Chondrocyte (in vitro differentiated cells): ENCODE data around the gene PCDHB11. TPM values are rescaled to one million over a fixed set of nuclear protein-coding genes. Genes with fewer than 3 reads are reported as not detected.
"Not testable (repeated sequence)": the region's sequence is repeated elsewhere in the genome, so short reads cannot be mapped to it uniquely, and the experiment has no call there.

Source experiments
- DNase-seq: peaks from one replicate; pipeline ENCODE4 v3.0.0; 2021; ENCODE audit warnings: mixed read lengths, low spot score
- H3K27ac Mint-ChIP-seq: one replicate; pipeline ENCODE4 v1.8.0; 2021; ENCODE audit warnings: mild to moderate bottlenecking, moderate library complexity, mixed read lengths; ENCODE audit not compliant: unreplicated experiment
- H3K27me3 Mint-ChIP-seq: 2 replicates; pipeline ENCODE4 v1.8.0; 2021; ENCODE audit warnings: low read depth, mixed read lengths
- H3K36me3 Mint-ChIP-seq: 2 replicates; pipeline ENCODE4 v1.8.0; 2021; ENCODE audit warnings: low read depth, mixed read lengths
- H3K4me1 Mint-ChIP-seq: 2 replicates; pipeline ENCODE4 v1.8.0; 2021; ENCODE audit warnings: low read depth, mild to moderate bottlenecking, mixed read lengths
- H3K4me3 Mint-ChIP-seq: one replicate; pipeline ENCODE4 v1.8.0; 2021; ENCODE audit warnings: mild to moderate bottlenecking, moderate library complexity, mixed read lengths; ENCODE audit not compliant: unreplicated experiment
- H3K9me3 Mint-ChIP-seq: 2 replicates; pipeline ENCODE4 v1.8.0; 2021; ENCODE audit warnings: low read depth, mixed read lengths
- CTCF ChIP-seq: fragments of 200-600 bp; sonication (generic); IDR thresholded peaks from 2 replicates; pipeline ENCODE4 v1.5.0; 2021; ENCODE audit warnings: antibody characterized with exemption, mild to moderate bottlenecking, moderate library complexity
- total RNA-seq: library from RNA; stranded (reverse); gene quantifications from 3 replicates; pipeline ENCODE4 v1.2.1, GENCODE V29; 2021

Gene PCDHB11
- total RNA-seq, 1 donor from 2014 or later, result 1.3 TPM

- DNase-seq, result no peak
- TF ChIP-seq CTCF, result peak; percentile 68
- H3K9me3 Mint-ChIP-seq, result peaks cover 47% of the 10 kb centered on the region
- H3K4me1 Mint-ChIP-seq, result peaks cover 3% of the 10 kb centered on the region
- peak within 1 kb of the TSS; percentile 55 for H3K4me3 Mint-ChIP-seq
- H3K27ac Mint-ChIP-seq, result no peak within 1 kb of the TSS
- no peaks in the 10 kb centered on the region for H3K27me3 Mint-ChIP-seq
- peaks cover 26% of the 10 kb centered on the region for H3K36me3 Mint-ChIP-seq
Observed at GRCh38 chr5:141192110-141192725, 7.2 kb upstream of the PCDHB11 start, which contains the start of gene PCDHB10. Gene PCDHB10 (plus strand): TSS chr5:141192353. CDS start chr5:141192553, 200 bp downstream.

DNA sequence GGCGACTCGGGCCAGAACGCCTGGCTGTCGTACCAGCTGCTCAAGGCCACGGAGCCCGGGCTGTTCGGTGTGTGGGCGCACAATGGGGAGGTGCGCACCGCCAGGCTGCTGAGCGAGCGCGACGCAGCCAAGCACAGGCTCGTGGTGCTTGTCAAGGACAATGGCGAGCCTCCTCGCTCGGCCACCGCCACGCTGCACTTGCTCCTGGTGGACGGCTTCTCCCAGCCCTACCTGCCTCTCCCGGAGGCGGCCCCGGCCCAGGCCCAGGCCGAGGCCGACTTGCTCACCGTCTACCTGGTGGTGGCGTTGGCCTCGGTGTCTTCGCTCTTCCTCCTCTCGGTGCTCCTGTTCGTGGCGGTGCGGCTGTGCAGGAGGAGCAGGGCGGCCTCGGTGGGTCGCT, 5.1 kb upstream of the PCDHB11 start:
- H3K4me3 Mint-ChIP-seq, H3K27ac Mint-ChIP-seq, H3K27me3 Mint-ChIP-seq, H3K4me1 Mint-ChIP-seq, DNase-seq: not testable (repeated sequence)
- H3K9me3 Mint-ChIP-seq, result peaks cover 56% of the 10 kb centered on the region
- H3K36me3 Mint-ChIP-seq, result peaks cover 22% of the 10 kb centered on the region

- Mint-ChIP-seq H3K27me3 (no peaks in the 10 kb centered on the region), H3K36me3 (peaks cover 27% of the 10 kb centered on the region), H3K27ac (no peak overlapping the region), H3K9me3 (peaks cover 70% of the 10 kb centered on the region), H3K4me1 (peaks cover 3% of the 10 kb centered on the region), H3K4me3 (no peak overlapping the region)
- no peak for DNase-seq
- TF ChIP-seq CTCF, result no peak
Observed at GRCh38 chr5:141196363-141196762, 3.1 kb upstream of the PCDHB11 start.

DNA sequence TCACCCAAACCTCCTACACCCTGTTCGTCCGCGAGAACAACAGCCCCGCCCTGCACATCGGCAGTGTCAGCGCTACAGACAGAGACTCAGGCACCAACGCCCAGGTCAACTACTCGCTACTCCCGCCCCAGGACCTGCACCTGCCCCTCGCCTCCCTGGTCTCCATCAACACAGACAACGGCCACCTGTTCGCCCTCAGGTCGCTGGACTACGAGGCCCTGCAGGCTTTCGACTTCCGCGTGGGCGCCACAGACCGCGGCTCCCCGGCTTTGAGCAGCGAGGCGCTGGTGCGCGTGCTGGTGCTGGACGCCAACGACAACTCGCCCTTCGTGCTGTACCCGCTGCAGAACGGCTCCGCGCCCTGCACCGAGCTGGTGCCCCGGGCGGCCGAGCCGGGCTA, 1.7 kb downstream of the PCDHB11 start:
- H3K27me3 Mint-ChIP-seq, H3K27ac Mint-ChIP-seq, H3K4me1 Mint-ChIP-seq, H3K4me3 Mint-ChIP-seq, DNase-seq: not testable (repeated sequence)
- H3K9me3 Mint-ChIP-seq, result peaks cover 66% of the 10 kb centered on the region
- peaks cover 24% of the 10 kb centered on the region for H3K36me3 Mint-ChIP-seq

DNA sequence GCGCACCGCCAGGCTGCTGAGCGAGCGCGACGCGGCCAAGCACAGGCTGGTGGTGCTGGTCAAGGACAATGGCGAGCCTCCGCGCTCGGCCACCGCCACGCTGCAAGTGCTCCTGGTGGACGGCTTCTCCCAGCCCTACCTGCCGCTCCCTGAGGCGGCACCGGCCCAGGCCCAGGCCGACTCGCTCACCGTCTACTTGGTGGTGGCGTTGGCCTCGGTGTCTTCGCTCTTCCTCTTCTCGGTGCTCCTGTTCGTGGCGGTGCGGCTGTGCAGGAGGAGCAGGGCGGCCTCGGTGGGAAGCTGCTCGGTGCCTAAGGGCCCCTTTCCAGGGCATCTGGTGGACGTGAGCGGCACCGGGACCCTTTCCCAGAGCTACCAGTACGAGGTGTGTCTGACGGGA, 2.2 kb downstream of the PCDHB11 start:
- Mint-ChIP-seq H3K9me3 (peaks cover 65% of the 10 kb centered on the region), H3K36me3 (peaks cover 21% of the 10 kb centered on the region)
- not testable (repeated sequence) for H3K4me1 Mint-ChIP-seq, H3K4me3 Mint-ChIP-seq, DNase-seq, H3K27me3 Mint-ChIP-seq, H3K27ac Mint-ChIP-seq

DNA sequence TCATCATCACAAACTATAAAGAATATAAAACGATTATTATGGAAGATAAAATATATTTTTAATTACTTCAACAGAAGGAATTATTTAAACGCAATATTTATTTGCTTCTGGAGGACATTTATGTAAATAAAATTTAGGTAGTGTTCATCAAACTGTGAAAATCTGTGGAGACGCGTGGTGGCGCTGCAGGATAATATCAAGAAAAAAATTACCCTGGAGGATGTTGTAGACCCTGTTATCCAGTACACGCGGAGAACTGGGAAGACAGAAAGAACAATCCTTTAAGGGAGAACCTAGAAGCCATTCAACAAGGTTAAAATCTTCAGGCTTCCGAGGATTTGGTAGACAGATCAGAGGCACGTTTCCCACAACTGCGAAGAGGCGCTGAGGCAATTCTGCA, 9.1 kb downstream of the PCDHB11 start, which contains the start of gene PCDHB12:
TSS of gene PCDHB12 (plus strand) at position 242 of the 400 bp plus-strand sequence. CDS start 189 bp downstream, outside the sequence.
- Mint-ChIP-seq H3K36me3 (peaks cover 10% of the 10 kb centered on the region), H3K9me3 (peaks cover 68% of the 10 kb centered on the region), H3K4me1 (no peaks in the 10 kb centered on the region), H3K27me3 (no peaks in the 10 kb centered on the region), H3K27ac (no peak within 1 kb of the TSS), H3K4me3 (peak within 1 kb of the TSS; percentile 51)
- TF ChIP-seq CTCF, result peak; percentile 16
- DNase-seq, result no peak

DNA sequence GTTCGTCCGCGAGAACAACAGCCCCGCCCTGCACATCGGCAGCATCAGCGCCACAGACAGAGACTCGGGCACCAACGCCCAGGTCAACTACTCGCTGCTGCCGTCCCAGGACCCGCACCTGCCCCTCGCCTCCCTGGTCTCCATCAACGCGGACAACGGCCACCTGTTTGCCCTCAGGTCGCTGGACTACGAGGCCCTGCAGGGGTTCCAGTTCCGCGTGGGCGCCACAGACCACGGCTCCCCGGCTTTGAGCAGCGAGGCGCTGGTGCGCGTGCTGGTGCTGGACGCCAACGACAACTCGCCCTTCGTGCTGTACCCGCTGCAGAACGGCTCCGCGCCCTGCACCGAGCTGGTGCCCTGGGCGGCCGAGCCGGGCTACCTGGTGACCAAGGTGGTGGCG, 10.9 kb downstream of the PCDHB11 start:
- Mint-ChIP-seq H3K36me3 (peaks cover 18% of the 10 kb centered on the region), H3K9me3 (peaks cover 73% of the 10 kb centered on the region)
- H3K4me1 Mint-ChIP-seq, H3K4me3 Mint-ChIP-seq, H3K27ac Mint-ChIP-seq, H3K27me3 Mint-ChIP-seq, DNase-seq: not testable (repeated sequence)

GRCh38 chr5:141210849-141211248, 11.4 kb downstream of the PCDHB11 start:
- peaks cover 70% of the 10 kb centered on the region for H3K9me3 Mint-ChIP-seq
- not testable (repeated sequence) for H3K4me1 Mint-ChIP-seq

More at GRCh38 chr5:141210849-141211248, 11.4 kb downstream of the PCDHB11 start:
- DNase-seq, H3K27ac Mint-ChIP-seq, H3K27me3 Mint-ChIP-seq, H3K4me3 Mint-ChIP-seq: not testable (repeated sequence)
- peaks cover 17% of the 10 kb centered on the region for H3K36me3 Mint-ChIP-seq
